ENCODE results near the gene ADNP2.
A peak's percentile ranks its signal among the peaks of the same experiment; 100 is the strongest.

ADNP2 gene, protein sequence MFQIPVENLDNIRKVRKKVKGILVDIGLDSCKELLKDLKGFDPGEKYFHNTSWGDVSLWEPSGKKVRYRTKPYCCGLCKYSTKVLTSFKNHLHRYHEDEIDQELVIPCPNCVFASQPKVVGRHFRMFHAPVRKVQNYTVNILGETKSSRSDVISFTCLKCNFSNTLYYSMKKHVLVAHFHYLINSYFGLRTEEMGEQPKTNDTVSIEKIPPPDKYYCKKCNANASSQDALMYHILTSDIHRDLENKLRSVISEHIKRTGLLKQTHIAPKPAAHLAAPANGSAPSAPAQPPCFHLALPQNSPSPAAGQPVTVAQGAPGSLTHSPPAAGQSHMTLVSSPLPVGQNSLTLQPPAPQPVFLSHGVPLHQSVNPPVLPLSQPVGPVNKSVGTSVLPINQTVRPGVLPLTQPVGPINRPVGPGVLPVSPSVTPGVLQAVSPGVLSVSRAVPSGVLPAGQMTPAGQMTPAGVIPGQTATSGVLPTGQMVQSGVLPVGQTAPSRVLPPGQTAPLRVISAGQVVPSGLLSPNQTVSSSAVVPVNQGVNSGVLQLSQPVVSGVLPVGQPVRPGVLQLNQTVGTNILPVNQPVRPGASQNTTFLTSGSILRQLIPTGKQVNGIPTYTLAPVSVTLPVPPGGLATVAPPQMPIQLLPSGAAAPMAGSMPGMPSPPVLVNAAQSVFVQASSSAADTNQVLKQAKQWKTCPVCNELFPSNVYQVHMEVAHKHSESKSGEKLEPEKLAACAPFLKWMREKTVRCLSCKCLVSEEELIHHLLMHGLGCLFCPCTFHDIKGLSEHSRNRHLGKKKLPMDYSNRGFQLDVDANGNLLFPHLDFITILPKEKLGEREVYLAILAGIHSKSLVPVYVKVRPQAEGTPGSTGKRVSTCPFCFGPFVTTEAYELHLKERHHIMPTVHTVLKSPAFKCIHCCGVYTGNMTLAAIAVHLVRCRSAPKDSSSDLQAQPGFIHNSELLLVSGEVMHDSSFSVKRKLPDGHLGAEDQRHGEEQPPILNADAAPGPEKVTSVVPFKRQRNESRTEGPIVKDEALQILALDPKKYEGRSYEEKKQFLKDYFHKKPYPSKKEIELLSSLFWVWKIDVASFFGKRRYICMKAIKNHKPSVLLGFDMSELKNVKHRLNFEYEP

DNA sequence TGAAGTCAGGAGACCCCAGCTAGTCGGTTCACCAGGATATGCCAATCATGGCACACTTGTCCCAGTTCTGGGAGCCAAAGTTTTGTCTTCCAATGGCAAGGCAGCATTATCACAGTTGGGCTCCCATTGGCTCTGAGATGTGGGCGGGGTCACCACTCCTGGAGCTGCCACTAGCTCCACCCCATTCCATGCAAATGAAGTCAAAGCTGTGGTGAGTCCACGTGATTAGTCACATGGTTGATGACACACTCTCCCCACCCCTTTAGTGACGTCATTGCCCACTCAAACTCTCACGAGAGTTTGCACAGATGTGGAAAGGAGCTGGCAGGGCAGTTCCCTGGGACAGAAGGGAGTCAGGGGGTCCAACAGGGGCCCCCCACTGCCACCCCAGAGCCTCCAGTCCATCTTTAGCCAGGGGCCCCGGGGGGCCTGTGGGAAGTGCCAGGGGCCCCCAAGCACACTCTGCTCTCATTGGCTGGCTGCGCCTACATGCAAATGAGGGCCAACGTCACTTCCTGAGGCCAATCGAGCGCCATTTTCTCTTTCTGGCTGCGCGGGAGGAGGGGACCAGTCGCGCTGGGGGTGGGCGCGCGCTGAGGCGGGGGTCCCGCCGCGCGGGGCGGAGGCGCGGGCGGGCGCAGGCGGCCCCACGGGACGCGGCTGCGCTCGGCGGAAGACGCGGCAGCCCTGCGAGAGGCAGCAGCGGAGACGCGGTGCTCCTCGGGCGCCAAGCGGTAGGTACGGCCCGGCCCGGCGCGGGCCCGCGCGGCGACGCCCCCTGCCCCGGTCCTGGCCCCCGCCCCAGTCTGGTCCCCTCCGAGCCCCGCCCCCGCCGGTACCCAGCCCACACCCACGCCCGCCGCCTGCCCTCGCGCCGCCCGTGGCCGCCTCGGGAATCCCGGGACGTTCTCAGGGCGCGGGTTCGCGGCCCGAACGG, at the start of gene ADNP2:
ADNP2 (plus strand) TSS at position 524 of the 937 bp plus-strand sequence. CDS start 8,281 bp downstream, outside the sequence.
- peak; percentile 90 for DNase-seq

DNA sequence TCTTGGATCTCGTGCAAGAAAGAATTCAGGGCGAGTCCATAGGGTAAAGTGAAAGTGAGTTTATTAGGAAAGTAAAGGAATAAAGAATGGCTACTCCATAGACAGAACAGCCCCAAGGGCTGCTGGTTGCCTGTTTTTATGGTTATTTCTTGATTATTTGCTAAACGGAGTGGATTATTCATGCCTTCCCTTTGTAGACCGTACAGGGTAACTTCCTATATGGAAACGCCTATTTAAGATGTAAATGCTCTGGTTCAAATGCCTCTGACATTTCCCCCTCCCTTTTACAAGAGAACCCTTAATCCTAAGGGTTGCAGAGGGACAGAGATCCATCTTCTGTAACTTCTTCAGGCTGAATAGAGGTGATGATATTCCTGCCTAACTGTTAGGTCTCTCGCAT, 49.1 kb upstream of the ADNP2 start:
- DNase-seq: no peak

DNA sequence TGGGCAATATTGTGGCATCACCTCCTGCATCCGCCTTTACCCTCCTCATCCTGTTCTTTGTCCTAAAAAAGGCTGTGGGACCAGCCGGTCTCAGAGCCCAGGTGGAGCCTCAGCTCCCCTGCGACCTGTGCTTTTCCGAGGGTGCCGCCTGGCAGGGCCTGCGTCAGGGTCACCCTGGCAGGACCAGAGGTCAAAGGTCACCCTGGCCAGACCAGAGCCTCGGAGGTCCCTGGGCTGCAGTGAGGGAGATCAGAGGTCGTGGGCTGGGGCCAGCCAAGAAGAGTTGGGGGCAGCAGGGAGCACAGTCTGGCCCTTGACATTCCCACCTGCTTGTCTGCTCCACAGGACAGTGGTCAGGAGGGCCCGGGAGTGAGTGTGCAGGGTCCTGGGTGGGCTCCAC, 43.4 kb upstream of the ADNP2 start:
- no peak for DNase-seq

DNA sequence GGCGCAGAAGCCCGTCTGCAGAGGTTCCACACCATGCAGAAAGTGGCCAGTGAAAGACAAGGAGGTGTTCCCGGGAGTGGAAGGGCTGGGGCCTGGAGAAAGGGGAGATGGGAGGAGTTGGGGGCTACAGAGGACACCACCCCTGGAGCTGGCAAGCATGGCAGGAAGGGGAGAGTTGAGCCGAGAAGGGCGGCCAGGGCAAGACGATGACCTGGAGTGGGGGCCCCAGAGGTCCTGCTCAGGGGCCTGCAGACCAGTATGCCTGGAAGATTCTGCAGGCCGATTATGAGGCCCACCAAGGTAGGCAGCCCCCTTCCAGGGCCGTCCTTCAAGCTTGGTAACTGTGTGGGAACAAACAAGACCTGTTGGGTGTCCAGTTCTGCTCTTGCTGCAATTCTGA, 41.7 kb upstream of the ADNP2 start:
- DNase-seq: no peak

DNA sequence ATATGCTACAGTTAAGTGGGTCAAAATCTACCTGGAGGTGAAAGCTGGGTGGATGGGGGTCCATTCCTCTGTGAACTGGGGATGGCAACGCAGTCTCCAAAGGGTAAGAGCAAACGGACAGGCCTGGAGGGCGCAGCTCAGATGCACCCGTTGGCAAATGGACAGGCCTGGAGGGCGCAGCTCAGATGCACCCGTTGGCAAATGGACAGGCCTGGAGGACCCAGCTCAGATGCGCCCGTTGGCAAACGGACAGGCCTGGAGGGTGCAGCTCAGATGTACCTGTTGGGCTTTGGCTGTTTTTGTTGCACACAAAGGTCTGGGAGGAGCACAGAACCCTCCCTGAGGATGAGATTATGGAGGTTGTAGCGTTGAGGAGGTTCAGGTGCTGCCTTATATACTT, 41.2 kb upstream of the ADNP2 start:
- DNase-seq: no peak

DNA sequence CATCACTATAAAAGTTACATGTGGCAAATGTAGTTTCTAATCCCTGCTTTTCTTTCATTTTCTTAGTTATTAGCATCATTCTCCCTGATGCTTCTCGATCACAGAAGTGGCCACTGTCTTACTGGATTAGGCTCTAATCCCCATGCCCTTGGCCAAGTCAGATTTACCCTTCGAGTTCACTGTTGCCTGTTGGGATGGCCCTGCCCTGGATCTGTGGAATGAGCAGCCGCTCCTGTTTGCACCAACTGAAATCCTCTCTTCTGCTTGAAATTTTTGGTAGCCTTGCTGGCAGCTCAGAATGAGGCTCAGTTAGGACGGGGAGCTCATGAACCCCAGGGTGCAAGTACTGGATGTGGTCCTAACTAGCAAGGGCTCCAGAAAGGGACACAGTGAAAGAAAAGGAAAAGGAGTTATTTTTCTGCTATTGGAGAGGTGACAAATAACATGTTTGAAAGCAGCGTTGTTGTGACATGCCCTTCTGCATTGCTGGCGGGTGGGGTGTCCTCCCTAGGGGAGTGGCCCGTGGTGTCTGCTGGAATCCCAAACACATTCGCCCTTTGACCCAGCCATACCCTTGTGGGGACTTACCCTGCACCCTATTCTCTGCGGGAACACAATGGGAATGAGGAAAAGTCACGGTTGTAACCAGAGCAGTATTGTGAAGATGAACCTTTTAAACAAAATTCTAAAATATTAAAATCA, 40.3 kb upstream of the ADNP2 start:
- no peak for DNase-seq

DNA sequence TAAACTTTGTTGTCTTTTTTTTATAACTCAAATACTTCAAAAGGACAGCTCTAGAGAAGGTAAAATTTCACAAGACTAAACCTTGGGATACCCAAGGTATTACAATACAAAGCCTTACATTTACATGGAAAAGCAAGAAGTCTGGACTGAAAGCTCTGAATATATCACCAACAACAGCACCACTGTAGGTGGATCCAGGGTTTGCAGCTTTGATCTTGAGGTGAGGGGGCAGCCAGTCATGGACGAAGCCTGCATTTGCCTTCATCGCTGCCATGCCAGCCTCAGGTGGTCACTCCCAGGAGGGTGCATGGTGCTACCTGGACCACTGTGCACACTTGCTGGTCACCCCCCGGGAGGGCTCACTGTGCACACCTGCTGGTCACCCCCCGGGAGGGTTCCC, 38.2 kb upstream of the ADNP2 start:
- DNase-seq: no peak

DNA sequence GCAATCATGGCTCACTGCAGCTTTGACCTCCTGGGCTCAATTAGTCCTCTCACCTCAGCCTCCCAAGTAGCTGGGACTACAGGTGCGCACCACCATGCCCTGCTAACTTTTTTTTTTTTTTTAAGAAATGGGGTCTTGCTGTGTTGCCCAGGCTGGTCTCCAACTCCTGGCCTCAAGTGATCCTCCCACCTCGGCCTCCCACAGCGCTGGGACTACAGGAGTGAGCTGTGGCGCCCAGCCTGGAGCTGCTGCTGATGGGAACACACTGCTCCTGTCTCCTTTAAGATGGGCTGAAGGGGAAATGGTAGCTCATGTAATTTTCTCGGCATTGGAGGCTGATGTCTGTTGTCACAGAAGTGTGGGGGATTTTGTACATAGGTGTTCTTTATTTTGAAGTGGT, 34.9 kb upstream of the ADNP2 start:
- no peak for DNase-seq

DNA sequence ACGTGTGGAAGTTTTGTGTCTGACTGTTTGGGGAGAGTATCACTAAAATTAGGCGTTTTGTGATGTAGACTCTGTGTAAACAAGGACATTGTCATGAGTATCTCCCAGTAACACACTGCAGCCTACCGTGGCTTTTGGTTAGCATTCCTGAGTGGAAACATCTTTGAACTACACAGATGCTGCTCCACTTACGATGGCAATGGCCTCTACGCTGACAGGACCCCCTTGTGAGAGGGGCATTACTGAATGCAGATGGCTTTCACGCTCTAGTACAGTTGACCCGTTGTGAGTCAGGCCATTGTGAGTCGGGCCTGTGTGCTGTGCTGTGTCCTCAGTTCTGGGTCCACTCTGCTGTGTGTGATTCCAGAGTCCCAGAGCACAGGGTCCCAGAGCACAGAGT, 34.4 kb upstream of the ADNP2 start:
- no peak for DNase-seq

DNA sequence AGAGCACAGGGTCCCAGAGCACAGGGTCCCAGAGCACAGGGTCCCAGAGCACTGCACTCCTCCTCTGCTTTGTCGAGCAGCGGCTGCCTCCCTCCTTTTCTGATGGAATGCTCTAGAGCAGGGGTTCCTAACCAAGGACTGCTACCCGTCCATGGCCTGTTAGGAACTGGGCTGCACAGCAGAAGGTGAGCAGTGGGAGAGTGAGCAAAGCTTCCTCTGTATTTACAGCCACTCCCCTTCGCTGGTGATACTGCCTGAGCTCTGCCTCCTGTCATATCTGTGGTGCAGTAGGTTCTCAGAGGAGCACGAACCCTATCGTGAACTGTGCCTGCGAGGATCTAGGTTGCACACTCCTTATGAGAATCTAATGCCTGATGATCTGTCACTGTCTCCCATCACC, 33.1 kb upstream of the ADNP2 start:
- no peak for DNase-seq

DNA sequence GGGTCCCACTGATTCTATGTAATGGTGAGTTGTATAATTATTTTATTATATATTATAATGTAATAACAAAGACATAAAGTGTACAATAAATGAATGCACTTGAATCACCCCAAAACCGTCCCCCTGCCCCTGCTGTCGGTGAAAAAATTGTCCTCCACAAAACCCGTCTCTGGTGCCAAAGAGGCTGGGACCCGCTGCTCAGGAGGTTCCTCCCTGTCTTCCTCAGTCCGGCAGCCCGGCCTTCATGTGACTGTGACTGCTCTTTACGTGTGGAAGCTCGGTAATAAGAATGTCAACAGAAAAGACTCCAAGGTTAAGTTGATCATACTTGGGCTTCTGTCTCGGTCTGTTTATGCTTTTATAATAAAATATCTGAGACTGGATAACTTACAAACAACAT, 32.7 kb upstream of the ADNP2 start:
- no peak for DNase-seq

DNA sequence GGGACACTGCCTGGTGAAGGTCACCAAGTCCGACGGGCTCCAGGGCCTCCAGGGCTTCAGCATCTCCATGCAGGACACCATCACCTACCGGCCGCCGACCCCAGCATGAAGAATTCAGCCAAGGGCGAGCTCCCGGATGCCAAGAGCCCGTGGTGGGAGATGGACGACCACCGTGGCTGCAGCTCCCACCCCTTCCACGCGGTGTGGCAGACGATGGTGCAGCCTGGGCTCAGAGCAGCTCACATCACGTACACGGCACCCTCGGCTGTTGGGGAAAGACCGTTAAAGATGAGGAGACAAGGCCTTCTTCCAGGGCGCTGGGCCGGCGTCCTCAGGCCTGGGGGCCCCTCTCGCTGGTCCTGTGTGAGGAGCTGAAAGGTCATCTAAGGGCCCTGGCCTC, 31.2 kb upstream of the ADNP2 start:
- no peak for DNase-seq

DNA sequence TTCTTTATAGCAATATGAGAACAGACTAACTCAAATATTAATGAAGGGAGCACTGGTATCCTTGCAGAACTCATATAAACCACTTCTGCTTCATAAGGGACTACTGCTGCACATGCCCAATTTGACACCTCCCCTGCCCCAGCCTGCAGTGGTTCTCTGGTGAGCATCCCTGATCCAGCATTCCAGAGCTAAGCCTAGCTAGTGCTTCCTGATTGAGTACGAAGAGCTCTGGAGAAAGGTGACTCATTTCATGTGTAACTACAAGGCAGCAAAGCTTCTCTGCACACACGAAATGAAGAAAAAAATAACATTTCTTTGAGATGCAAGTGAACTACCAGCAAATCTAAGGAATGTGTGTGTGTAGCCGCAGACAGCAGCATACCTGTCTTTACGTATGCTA, 22.8 kb upstream of the ADNP2 start:
- DNase-seq: no peak

DNA sequence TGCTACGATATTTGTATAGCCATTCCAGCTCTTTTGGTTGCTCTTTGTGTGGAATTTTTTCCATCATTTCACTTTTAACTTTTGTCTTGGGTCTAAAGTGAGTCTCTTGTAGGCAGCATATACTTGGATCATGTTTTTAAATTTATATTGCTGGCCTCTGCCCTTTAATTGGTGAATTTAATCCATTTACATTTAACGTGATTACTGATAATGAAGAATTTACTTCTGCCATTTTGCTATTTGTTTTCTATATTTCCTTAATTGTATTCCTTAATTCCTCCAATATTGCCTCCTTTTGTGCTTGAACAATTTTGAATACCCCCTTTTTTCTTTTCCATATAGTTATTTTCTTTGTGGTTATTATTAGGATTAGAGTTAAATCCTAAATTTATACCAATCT, 21.0 kb upstream of the ADNP2 start:
- DNase-seq: no peak

DNA sequence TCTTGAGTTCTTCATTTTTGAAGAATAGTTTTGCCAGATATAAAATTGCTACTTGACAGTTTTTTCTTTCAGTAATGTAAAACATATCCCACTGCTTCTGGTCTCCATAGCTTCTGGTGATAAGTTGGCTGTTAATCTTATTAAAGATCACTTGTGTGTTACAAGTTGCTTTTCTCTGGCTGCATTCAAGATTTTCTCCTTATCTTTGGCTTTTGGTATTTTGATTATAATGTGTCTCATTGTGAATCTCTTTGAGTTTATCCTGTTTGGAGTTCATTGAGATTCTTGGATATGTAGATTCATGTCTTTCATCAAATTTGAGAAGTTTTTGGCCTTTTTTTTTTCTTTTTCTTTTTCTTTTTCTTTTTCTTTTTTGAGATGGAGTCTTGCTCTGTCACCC, 20.2 kb upstream of the ADNP2 start:
- no peak for DNase-seq

DNA sequence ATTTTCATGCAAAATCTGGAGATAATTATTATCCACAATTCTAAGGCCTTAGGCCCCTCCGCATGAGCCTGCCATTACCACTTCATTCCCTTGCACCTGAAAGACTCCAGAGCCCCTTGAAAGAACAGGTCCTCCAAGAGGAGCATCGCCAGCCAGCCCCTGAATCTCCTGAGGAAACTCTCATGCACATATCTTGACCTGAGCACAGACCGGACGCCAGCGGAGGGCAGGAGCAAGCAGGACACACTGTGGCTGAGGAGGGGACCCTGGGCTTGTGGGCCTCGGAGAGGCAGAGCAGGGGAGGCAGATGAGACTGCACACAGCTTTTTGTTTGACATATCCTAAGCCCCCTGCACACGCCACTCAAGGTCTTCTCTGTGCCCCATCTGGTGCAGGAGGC, 13.6 kb upstream of the ADNP2 start:
- DNase-seq: no peak

DNA sequence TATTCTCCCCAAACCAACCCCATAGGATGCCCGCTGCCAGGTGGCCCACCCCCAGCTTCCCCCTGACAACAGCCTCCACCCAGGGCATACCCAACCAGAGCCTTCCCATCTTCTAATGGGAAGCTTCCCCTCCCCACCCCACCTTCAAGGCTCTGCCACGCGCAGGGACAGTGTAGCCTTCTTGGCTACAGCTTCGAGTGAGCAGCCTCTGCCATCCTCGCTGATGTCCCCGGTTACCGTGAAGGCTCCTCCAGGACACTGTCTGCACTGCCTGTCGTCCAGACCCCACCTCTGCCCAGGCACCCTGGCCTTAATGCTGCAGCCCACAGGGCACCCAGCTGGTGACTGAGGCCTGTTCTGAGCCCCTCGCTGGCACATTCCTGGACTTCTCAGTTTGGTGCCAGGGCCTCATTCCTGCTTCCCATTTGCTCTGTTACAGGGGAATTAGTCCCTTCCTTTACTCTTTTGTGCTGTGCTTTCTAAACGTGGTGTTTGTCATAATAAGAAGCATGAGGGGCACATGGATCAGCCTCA, 13.0 kb upstream of the ADNP2 start:
- no peak for DNase-seq

DNA sequence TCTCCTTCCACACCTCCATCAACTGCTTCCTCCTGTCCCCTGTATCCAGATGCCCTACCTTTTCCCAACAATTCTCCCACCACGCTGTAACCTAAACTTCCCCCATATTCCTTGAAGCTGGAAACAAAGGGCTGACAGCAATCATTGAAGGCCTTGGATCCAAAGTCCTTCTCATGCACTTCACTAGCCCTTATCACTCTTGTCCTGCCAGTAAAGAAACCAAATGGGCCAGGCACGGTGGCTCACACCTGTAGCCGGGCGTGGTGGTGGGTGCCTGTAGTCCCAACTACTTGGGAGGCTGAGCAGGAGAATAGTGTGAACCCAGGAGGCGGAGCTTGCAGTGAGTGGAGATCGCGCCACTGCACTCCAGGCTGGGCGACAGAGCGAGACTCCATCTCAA, 11.9 kb upstream of the ADNP2 start:
- no peak for DNase-seq

DNA sequence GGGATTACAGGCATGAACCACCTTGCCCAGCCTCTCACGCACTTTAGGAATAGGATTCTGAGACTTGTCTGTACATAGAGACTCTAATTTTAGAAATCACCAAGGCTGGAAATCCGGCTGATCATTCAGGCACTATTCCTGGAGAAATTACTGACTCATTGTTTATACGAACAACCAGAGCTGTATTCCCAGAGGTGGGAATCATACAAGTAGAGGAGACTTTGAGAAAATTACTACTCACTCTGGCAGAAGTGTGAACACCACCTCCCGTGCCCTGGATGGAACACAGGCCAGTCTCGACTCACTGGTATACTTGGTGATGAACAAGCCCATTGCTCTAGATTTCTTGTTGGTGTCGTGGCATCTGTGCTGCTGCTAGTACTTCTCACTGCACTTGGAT, 5.8 kb upstream of the ADNP2 start:
- DNase-seq: no peak

DNA sequence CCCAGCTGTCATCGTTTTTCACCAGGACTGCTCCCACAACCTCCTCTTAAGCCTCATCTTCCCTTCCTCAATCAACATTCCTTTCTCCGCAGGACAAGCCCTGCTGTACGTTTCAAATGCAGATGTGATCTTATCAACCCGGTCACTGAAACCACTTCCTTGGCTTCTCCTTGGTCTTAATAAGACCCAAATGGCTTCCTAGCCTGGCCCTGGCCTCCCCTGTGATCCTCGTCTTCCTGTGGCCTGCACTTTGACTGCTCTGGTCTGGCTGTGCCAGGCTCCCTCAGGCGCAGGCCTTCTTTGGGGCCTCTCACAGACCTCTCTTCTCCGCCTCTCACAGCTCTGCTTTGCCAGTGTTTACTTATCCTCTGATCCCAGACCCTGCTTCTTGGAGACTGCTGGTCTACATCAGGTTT, 4.7 kb upstream of the ADNP2 start:
- no peak for DNase-seq

DNA sequence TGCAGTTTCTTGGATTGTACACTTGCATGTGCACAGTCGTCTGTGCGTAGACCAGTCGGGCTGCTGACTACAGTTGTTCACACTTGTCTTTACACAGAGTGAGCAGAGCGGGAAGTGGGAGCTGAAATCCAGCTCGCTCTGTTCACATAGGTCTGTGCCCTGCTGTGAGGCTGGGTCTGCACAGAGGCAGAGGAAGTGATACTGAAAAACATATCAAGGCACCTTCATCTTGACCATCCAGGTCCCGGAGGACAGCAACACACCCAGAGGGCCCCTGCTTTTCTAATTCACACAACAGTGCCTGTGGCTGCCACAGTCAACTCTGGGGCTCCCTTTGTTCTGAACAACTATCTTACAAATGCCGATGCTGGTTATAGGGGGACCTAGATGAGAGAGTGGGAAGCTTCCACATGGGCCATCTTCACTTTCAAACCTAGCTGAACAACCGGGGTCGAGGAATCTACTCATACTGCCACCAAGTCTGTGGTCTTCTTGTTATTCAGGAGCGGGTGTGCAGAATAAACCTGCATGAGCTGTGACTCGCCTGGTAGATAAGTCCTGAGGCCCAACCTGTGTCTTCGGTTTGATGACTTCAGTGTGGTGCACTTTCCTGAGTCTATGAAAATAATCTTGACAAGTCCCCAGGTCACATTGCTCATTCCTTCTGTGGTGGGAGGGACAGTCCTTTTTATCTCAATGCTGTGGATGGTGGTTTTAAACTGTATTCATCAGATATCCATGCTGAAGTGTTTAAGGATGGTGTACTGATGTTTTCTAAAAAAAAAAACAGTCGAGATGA, 3.5 kb upstream of the ADNP2 start:
- no peak for DNase-seq

All from NCI-H2227 treated with DMSO at 0.1 percent for 48 hours (cell line).